Hematopoietic multipotent progenitor cell treated with erythropoietin and hydrocortisone succinate and interleukin-3 and kit ligand, for 4 days (in vitro differentiated cells): ENCODE data around the gene TRPC4AP.

Experiments used
- DNase-seq: peaks from one replicate; pipeline ENCODE4 v3.0.0-alpha.2; 2015

The TRPC4AP gene

GRCh38 chr20:34983995-34984735 is 108.4 kb downstream of the TRPC4AP start:
- no peak for DNase-seq

GRCh38 chr20:34983089-34983820 is 109.4 kb downstream of the TRPC4AP start:
- DNase-seq, result no peak

DNA sequence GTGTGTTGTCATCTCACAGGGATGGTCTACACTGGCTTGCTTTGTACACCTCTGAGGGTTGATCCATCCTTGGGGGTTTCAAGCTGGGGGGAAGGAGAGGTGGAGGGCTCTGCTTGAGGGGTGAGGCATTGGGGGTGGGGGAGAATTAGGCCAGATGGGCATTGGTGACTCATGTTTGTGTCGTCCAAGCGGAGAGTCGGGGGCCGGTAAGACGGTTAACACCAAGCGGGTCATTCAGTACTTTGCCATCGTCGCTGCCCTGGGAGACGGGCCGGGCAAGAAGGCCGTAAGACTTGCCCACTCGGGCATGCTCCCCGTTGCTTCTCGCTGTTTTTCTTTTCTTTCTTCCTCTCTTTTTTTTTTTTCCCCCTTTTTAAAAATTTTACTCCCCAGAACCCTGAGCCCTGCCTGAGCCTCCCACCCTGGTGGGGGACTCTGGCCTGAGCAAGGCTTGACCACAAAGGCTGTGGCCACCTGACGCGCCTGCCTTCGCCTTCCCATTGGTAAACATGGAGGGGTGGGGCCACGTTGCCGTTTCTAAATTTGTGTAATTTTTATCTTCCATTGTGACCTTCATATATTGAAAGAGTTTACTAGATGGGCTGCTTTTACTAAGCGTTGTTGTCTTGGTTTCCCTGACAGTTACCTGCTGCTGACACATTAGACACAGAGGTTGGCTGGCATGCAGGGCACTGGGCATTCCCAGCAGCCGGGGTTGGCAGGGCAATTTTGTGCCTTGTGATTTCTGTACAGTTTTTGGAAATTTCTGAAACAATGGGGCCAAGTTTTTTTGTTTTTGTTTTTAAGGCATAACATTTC is 110.1 kb downstream of the TRPC4AP start:
- no peak for DNase-seq

GRCh38 chr20:34980543-34981233 is 111.9 kb downstream of the TRPC4AP start:
- no peak for DNase-seq

DNA sequence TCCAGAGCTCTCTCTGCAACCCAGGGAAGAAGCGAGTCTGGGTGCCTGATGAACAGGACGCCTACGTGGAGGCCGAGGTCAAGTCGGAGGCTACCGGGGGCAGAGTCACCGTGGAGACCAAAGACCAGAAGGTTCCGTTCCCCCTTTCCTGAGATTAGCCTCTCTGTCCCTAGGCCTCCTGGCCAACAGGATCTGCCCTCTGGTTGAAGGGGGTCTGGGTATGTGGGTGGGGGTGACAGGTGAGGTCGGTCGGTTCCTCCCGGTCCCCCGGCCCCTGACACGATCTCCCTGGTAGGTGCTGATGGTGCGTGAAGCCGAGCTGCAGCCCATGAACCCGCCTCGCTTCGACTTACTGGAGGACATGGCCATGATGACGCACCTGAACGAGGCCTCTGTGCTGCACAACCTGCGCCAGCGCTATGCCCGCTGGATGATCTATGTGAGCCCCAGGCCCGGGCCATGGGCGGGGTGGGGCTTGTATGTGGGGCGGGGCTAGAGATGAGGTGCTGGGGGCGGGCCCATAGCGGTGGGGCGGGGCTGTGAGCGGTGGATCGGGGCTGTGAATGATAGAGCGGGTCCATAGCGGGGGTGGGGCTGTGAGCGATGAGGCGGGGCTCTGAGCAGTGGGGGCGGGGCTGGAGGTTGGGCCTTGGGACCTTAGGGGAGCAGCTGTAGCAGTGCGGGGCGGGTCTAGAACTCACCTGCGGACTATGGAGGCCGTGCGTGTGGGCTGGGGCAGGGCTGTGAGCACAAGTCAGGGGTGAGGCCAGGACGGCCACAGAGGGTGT is 113.0 kb downstream of the TRPC4AP start:
- DNase-seq, result peak; percentile 46

DNA sequence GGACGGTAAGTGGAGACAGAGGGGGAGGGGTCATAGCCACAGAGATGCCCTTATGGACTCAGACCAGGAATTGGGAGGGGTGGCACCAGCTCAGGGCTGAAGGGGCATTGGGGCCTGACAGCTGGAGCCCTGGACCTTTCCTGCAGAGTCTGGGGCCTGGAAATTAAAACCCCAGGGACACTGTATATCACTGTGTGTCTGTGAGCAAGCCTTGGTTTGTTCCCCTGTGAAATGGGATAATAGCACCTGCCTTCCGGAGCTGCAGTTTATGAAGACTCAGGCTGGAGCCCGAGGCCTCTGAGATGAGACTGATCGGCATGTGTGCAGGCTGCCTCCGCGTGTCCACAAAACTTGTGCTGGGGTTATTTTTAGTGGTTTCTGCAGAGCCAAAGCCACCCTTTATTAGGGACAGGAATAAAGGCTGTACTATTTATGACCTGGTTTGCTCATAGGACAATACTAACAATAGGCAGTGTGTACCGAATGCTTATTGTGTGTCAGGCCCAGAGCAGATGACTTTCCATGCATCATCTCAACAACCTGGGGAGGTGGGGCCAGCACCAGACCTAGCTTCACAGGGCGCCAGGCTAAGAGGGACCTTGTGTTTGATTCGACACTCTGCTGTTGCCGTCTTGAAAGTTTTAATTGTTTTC is 114.4 kb downstream of the TRPC4AP start:
- no peak for DNase-seq

DNA sequence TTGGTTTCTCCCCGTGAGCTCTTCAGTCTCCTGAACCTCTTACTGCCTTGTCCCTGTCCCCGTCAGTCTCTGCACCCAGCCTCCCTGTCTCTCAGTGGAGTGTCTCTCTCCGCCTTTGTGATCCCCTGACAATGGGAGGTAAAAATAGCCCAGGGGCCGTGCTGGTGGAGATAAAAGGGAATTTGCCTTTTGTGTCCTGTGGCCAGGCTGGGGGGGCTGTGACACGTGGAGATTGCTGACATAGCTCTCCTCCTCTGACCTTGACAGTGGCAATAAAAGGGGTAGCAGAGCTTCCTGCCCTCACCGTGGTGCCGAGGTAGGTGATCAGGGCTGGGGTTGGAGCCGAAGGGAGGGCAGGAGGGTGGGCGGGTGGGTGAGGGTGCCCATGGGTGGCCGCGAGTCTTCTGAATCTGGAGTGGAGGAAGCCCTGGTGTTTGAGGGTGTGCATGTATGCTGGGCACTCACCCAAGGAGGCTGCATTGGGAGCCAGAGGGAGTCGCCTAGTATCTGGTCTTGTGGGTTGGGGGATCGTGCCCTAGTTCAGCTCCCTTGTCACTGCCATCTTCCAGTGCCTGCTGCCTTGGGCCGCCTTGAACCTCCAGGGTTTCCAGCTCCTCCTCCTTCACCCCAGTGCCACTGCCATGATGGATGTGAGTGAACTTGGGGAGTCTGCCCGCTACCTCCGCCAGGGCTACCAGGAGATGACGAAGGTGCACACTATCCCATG is 115.1 kb downstream of the TRPC4AP start:
- no peak for DNase-seq

GRCh38 chr20:34976286-34976685 is 116.3 kb downstream of the TRPC4AP start:
- DNase-seq, result no peak

GRCh38 chr20:34974246-34974645 is 118.4 kb downstream of the TRPC4AP start:
- no peak for DNase-seq

DNA sequence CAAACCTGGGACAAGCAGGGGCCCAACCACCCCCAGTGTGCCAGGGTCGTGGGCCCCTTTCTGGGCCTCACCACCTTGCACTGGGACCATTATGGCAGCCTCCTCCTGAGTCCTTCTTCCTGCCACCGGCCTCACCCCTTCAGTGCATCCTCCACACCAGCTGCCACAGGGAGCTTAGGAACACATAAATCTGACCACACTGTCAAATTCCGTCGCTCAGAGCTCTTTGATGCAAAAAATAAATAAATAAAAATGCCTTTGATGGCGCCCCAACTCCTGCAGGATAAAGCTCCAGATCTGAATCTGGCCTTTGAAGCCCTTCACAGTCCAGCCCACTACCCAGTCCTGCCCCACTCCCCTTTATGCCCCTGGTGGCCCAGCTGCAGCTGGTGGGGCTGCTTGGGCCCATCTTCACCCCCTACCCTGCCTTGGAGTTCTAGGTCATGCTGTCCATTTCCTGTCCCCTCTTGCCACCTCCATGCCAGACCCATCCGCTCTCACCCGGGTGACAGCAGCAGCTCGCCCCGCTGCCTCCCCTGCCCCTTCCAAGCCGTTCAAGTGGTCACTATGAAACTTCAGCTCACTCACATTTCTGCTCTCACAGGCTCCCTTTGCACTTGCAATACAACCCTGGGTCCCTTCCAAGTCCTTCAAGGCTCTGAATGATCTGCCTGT is 120.9 kb downstream of the TRPC4AP start:
- no peak for DNase-seq

- no peak for DNase-seq
Observed at GRCh38 chr20:34970846-34971560, 121.6 kb downstream of the TRPC4AP start.

GRCh38 chr20:34970193-34970840 is 122.3 kb downstream of the TRPC4AP start:
- no peak for DNase-seq

DNA sequence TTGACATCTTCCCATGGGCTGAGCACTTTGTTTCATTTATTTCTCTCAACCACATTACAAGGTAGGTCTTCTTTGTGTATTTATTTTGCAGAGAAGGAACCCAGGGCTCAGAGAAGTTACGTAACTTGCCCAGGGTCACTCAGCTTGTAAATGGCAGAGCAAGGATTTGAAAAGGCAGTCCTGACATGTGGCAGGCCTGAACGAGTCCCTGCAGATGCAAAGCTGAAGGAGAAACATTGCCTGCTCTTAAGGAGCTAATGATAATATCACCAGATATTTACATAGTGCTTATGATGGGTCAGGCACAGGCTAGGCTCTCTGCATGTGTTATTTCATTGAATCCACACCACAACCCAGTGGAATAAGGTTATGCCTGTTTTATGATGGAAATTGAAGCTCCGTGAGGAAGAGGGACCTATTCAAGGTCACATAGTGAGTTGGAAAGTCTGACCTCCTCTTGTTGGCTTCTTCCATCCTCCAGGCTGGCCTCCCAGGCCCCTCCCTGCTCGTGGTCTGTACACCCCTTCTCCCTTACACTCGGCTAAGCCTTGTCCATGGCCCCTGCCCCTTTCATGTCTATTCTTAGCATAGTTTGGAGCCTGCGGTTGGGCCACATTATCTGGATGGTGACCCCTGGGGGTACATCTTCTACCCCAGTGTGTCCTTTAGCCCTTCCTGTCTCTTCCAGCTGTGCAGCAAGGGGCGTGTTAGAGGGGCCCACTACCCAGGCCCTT is 124.4 kb downstream of the TRPC4AP start:
- DNase-seq, result no peak

- DNase-seq, result no peak
Observed at GRCh38 chr20:34967421-34967820, 125.2 kb downstream of the TRPC4AP start.

DNA sequence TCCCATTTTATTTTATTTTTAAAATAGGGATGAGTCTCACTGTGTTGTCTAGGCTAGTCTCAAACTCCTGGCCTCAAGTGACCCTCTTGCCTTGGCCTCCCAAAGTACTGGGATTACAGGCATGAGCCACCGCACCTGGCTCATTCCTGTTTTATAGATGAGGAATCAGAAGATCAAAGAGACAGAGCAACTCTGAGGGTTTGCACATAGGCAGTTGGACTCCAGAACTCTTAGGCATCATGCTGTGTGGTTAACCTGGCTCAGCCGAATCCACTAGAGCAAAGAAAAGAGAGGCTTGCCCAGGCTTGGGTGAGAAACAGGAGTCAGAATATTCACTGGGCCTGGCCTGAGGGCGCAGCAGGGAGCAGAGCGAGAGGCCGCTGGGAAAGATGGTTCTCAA is 127.6 kb downstream of the TRPC4AP start:
- DNase-seq, result no peak

DNA sequence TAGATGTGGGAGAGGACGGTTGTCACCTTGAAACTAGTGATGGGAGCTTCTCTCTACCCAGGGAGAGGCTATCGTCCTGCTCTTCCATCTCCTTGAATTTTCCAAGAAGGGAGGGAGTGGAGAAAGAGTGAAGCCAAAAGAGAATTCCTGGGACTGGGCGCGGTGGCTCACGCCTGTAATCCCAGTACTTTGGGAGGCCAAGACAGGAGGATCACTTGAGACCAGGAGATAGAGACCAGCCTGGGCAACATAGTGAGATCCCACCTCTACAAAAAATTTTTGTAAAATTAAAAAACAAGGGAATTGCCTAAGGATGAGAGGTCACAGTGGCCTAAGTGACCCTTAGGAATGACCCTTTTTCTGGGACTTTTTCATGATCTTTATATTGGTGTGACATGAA is 128.1 kb downstream of the TRPC4AP start:
- no peak for DNase-seq

GRCh38 chr20:34956751-34957472 is 135.7 kb downstream of the TRPC4AP start:
- DNase-seq, result no peak

DNA sequence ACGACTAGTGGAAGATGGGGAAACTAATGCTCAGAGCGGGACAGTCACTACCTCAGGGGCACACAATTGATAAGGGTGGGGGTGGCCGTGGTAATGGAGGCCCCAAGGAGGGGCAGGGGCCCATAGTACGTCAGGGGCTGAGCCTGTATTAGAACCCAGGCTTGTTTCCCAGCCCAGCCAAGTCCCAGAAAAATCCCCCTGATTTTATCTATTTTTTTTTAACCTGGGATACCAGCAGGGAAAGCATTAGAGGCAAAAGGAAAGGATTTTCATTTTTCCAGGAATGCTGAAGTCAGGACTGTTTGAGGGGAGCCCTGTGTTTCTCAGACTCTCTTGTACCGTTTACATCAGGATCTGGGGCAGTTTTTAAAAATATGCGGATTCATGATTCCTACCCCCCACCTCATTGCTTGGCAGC is 136.6 kb downstream of the TRPC4AP start:
- DNase-seq, result no peak
